Bladder microvascular endothelial cell (primary cell): ENCODE results near the gene TIGAR. TPM values are rescaled to one million over a fixed set of nuclear protein-coding genes. Genes with fewer than 3 reads are reported as not detected.

Experiments used
- total RNA-seq: library from RNA; depleted of rRNA; stranded (reverse); fragments of >200 nt; gene quantifications from 2 replicates; pipeline ENCODE4 v1.2.3, GENCODE V29; 2014

The TIGAR gene, protein sequence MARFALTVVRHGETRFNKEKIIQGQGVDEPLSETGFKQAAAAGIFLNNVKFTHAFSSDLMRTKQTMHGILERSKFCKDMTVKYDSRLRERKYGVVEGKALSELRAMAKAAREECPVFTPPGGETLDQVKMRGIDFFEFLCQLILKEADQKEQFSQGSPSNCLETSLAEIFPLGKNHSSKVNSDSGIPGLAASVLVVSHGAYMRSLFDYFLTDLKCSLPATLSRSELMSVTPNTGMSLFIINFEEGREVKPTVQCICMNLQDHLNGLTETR
- 11.8 and 15.4 TPM in 2 replicates for total RNA-seq

DNA sequence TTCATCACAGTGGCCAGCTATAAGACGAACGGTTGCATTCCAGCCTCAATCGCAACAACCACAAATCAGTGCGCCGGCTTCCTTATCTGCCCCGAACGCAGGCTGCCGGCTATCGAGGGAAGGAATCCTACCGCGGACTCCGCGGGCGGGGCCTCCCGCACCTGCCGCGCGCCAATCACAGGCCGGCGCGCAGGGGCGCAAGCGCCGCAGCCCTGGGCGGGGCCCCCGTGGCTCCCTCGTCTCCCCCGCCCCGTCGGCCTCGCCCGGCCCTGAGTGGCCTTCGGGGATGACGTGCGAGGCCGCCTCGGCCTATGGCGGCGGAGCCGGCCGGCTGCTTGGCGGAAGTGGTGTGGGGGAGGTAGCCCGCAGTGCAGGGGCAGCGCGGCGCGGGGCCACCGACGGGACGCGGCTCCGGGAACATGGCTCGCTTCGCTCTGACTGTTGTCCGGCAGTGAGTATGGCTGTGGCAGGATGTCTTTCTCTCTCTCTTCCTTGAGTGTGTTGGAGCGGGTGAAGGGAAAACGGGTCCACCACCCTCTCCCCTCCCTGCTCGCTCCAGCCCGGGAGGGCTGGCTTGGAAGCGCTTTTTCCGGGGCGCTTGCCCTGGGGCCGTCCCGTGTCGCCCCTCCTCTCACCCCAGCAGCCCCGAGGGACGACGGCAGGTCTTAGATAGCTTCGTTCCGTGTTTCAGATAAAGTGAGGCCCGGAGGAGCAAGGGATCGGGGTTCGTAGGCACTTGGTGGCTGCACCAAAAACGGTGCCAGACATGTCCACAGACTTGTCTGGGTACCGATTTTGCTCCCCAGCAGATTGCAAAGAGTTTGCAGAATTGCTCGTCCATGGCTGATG lies at the start of gene TIGAR:
Gene TIGAR (plus strand): TSS at position 361 of the 849 bp plus-strand sequence. CDS start 59 bp downstream, at position 420.

DNA sequence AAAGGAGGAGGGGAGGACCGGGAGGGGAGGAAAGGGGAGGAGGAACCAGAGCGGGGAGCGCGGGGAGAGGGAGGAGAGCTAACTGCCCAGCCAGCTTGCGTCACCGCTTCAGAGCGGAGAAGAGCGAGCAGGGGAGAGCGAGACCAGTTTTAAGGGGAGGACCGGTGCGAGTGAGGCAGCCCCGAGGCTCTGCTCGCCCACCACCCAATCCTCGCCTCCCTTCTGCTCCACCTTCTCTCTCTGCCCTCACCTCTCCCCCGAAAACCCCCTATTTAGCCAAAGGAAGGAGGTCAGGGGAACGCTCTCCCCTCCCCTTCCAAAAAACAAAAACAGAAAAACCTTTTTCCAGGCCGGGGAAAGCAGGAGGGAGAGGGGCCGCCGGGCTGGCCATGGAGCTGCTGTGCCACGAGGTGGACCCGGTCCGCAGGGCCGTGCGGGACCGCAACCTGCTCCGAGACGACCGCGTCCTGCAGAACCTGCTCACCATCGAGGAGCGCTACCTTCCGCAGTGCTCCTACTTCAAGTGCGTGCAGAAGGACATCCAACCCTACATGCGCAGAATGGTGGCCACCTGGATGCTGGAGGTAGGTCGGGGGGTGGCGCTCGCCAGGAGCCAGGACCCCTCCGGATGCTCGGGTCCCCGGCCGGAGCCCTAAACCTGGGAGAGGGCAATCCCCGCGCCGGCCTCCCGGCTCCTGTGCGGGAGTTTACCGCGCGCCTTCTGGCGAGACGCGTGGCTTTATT lies 47.2 kb upstream of the TIGAR start, which contains the start of gene CCND2:
Gene CCND2 (plus strand): TSS at position 111 of the 744 bp plus-strand sequence. CDS start 279 bp downstream, at position 390.

DNA sequence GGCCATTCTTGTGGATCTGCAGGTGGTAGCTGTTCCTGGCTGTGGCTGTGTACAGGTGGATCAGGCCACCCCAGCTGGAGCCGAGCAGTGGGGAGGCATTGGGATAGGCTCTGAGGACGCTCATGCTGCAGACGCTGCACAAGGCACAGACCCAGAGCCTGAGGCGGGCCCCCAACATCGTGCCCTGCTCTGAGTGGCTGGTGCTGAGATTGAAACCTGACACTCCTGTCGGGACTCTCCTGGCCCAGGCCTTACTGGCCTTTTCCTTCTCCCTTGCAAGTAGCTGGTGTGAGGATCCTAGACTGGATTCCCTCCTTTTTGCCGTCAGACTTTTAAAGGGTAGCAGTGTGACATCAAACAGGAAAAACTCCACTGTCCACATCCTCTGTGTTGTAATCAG lies 58.4 kb downstream of the TIGAR start, which contains the start of gene FGF23:
Gene FGF23 (minus strand): TSS at position 308 of the 400 bp plus-strand sequence. CDS start 130 bp downstream, at position 178.

Other genes with a start within 250 kb of the TIGAR start
- 35.9 and 330 TPM in 2 replicates for gene CCND2, start 47.5 kb upstream of the TIGAR start, total RNA-seq
- not detected in 2 replicates for gene FGF23, start 58.5 kb downstream of the TIGAR start, total RNA-seq
- gene FGF6, start 124.6 kb downstream of the TIGAR start, total RNA-seq = not detected in 2 replicates
- 9.7 and 13.3 TPM in 2 replicates for gene RAD51AP1, start 217.7 kb downstream of the TIGAR start, total RNA-seq
- 24.8 and 36.1 TPM in 2 replicates for gene DYRK4, start 241.0 kb downstream of the TIGAR start, total RNA-seq